Stimulated activated CD4-positive, alpha-beta T cell treated with anti-CD3 and anti-CD28 coated beads, TNF-alpha, amount 100 ng/mL, for 1 hour (primary cell): ENCODE results near the gene SPATA31A3.
"Not testable (repeated sequence)": the region's sequence is repeated elsewhere in the genome, so short reads cannot be mapped to it uniquely, and the experiment has no call there.

ENCODE experiments used
- DNase-seq, 3 donors: peaks; one replicate each; pipeline ENCODE4 v3.0.0-alpha.2; 2020; ENCODE audit warnings: low read depth in 3 of 3, low spot score in 1 of 3

The SPATA31A3 gene

DNA sequence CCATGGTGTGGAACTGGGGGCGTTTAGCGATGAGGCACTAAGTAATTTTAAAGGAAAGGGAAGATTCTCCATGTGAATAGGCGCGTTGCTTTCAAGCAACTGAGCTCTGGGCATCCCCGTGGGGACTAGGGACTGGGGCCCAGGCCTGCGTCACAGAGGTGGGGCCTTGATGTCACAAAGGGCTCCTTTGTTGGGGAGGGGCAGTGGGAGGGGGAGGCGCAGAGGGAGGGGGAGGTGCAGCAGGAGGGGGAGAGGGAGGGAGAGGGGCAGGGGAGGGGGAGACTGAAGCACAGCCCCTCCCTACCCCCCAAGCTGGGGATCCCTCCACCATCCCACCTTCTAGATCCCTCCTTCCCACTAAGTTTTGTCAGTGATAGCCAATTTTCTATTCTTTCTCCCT is at the start of gene SPATA31A3:
TSS of gene SPATA31A3 (minus strand) at position 101 of the 400 bp plus-strand sequence. CDS start at position 72, 29 bp downstream.
- not testable (repeated sequence) for DNase-seq

DNA sequence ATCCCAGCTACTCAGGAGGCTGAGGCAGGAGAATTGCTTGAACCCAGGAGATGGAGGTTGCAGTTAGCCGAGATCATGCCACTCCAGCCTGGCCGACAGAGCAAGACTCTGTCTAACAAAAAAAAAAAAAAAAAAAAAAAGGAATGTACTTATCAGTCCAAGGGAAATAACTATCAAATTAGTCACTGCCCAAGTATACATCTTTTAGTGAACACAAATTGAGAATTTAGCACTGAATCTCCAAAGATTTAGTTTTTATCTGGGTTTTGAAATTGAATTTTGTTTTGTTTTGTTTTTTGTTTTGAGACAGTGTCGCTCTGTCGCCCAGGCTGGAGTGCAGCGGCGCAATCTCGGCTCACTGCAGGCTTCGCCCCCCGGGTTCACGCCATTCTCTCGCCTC is 39.8 kb downstream of the SPATA31A3 start:
- not testable (repeated sequence) for DNase-seq

DNA sequence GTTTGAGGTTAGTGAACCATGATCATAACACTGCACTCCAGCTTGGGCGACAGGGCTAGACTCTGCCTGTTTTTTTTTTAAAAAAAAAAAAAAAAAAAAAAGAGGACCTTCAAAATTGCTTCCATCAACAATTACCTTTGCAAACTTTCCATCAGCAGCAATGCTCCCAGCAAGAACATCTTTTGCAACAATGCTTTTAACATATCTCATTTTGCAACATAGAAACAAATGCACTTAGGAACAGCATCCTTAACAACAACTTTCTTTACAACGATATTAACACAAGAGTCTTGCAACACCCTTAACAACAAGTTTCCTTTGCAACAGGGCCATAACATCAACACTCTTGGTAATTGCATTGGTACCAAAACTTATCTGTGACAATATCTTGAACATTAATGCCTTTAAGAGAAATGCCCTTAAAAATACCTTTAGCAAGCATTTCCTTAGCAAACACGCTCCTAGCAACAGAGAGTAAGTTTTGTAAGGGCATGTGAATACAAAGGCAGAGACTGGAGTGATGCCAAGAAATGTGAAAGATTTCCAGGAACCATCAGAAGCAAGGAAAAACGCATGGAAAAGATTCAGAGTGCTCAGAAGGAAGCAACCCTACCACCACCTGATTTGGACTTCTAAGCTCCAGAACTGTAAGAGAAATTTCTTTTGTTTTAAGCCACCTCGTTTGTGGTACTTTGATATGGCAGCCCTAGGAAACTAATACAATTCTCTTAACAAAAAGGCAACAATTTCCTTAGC is 49.8 kb downstream of the SPATA31A3 start:
- not testable (repeated sequence) for DNase-seq

DNA sequence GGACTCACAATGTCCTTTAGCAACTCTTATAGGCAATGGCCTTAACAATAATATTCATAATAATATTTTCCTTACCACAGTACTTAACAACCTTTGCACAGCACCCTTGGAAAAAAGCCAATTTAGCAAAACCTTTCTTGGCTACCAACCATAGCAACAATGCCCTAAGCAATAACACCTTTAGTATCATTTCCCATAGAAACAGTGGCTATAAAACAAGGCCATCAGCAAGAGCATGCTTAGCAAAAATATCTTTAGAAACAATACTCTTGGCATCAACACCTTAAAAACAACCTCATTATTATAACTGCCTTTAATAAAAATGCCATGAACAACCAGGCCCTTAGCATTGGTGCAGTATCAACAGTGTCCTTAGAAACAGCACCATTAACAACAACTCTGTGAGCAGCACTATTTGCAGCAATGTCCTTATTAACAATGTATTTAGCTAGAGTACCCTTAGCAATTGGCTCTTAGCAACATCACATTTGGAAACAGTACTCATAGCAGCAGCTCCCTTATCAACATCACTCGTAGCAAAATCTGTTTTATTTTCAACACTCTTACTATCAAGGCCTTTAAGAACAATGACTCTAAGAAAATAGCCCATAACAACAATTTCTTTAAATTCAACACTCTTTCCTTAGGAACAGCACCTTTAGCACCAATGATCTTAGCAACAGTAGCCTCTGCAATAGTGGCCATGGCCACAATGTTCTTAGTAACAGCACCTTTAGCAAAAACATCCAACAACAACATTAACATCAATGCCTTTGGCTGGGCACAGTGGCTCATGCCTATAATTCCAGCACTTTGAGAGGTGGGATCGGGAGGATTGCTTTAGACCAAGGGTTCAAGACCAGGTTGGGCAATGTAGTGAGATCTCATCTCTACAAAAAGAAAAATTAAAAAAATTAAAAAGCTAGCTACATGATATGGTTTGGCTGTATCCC is 52.2 kb downstream of the SPATA31A3 start:
- DNase-seq = not testable (repeated sequence)

DNA sequence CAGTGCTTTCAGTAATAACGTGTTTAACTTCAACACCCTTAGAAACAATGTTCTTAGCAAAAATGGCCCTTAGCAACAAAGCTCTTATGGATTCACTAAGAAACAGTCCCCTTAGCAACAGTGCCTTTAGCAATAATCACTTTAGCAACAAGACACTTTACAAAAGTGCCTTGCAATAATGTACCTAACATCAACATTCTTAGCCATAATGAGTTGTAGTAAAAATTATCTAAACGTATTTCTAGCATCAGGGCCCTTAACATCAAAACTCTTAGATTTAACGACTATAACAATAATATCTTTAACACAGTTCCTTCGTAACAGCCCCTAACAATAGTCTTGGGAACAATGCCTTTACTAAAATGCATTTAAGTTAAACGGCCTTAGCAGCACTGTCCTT is 54.0 kb downstream of the SPATA31A3 start:
- not testable (repeated sequence) for DNase-seq

DNA sequence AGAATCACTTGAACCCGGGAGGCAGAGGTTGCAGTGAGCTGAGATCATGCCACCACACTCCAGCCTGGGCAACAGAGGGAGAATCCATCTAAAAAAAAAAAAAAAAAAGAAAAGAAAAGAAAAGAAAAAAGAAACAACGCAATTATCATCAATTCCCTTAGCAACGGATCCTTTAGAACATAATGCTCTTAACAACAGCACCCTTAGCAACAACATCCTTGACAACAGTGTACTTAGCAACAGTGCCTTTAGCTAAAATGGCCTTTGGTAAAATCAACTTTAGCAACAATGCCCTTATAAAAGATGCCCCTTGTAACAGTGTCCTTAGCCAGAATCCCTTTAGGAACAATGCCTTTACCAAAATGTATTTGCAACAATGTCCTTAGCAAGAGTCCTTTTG is 54.7 kb downstream of the SPATA31A3 start:
- DNase-seq = not testable (repeated sequence)
